Stimulated activated CD8-positive, alpha-beta memory T cell treated with anti-CD3 and anti-CD28 coated beads, Interleukin-7, amount 100 ng/mL, for 1 hour (primary cell): ENCODE measurements around the gene CHD2.
"Not testable (repeated sequence)": the region's sequence is repeated elsewhere in the genome, so short reads cannot be mapped to it uniquely, and the experiment has no call there.

Source experiments
- DNase-seq, 2 donors: peaks; one replicate each; pipeline ENCODE4 v3.0.0-alpha.2; 2020; ENCODE audit warnings: low read depth in 2 of 2

The CHD2 gene

DNA sequence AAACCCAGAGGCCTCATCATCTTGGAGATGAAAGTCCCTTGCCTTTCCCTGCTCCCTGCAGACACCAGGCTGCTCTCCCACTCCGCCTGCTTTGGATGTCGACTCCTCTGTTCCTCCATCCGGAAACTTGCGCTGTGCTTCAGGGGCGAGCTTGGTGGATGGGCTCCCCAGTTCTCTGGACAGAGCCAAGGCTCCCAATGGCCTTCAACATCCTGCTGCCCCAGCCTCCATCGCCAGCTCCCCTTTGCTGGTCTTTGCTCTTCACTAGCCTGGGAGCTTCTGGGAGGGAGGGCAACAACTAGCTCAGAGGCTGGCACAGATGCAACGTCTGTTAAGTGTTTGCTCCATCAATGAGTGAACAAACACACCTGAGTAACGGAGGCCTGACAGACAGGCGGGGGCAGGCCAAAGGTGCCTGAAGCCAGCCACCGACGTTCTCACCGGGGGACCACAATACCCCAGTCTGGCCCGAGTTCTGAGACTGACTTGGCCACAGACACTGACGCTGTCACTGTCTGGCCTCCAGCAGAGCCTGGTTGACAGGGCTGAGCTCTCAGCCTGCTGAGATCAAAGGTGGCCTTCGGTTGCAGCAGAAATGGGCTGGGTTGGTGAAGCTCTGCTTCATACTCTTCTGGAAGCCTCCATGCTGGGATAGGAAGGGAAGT is 149.9 kb downstream of the CHD2 start:
- no peak for DNase-seq

- no peak for DNase-seq
These were observed 150.5 kb downstream of the CHD2 start for GRCh38 chr15:93050648-93051047.

DNA sequence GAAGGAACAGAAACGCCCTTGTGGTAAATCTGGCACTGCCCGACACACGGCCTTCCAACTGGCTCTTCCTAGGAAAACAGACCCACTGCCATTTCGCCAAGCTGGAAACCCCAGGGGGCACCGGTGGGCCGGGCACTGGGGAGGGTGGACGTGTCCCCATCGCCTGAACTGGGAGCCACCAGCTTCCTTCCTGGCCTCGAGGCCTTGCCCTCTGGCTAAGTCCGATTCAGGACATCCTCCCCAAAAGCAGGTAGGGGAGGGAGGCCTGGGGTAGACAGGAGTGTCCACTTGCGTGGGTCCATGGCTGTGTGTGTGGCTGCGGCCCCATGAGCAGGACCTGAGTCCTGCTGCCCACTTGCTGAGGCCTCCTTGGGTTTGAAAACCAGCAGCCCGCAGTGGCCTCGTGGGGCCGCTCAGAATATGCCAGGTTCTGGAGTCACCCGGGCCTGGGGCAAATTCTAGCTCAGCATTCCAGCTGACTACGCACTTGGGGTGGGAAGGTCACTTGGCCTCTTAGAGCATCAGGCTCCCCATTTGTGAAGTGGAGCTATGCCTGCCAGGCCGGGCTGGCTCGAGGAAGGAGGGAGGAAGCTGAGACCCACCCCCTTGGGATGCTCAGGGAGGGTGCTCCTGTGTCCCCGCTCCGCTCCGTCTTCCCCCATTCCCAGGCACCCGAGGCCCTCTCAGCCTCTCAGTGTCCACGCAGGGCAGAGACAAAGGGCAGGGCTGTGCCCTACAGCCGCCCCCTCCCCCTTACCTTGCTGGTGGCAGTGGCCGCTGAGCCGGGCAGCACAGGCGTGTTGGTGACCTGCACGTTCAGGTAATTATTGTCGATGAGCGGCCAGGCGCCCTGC is 151.3 kb downstream of the CHD2 start:
- no peak for DNase-seq

GRCh38 chr15:93052090-93052879 is 152.2 kb downstream of the CHD2 start:
- no peak for DNase-seq

DNA sequence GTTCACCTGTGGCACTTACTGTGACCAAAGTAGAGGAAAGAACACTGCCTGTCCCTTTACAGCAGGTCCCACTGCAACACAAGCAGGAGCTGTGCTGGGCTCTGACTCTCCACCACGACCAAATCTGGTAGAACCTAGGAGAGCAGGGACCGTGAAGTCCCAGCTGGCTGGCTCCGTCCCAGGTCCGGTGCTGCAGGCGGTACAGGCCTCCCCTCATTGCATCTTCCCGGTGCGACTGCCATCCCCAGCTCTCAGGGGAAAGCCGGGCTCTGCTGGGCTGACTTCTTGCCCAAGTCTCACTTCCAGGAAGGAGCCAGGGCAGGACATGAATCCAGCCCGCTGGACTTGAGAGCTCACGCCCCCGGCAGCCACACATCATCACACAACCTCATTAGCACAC is 155.1 kb downstream of the CHD2 start:
- no peak for DNase-seq

DNA sequence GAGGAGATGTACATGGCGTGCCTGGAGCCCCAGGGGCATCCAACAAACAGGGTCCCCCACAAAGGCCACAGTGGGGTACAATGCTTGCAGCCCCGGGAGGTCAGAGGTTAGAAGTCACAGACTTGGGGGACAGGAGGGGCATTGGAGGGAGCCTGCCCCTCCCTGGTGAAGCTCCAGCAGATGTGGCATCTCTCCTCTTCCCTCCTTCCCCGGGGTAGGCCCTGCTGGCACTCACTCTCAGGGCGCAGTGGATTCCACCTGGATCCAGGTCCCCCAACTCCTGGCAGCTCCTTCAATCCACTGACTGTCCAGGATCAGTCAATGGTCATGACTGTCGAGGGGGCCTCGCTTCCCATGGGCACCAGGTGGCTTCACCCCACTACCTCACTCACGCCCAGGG is 156.7 kb downstream of the CHD2 start:
- DNase-seq = no peak

DNA sequence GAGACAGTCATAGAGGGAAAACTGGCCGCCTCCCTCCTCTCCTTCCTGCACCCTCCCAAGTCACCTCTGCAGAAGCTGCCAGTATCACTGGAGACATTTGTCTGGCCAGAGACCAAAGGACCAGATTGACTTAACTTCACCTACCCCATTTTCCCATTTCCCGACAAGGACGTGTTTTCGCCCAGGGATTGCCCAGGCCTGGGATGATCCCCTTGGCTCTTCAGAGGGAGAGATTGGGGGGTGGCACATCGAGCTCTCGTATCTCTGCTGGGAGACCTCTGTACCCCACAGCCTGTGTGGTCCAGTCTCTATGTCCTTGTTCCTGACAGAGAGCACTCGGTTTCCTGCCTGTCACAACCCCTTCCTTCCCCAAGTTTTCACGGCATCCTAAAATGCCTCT is 157.5 kb downstream of the CHD2 start:
- DNase-seq = no peak

DNA sequence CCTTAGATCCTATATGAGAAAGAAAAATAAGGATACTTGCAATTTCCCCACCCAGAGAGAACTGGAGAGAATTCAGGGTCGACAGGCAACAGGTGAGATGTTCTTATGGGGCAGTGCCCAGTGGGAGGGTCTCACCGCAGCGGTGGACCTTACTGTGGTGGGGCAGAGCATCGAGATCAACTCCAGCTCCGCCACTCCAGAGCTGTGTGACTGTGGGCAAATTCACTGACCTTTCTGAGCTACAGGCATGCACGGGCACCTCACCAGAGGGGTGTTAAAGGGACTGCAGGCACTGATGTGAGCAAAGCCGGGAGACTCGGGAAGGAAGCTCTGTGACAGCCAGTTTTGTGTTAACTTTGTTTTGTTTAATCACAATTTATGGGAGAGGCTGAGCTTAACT is 158.0 kb downstream of the CHD2 start:
- no peak for DNase-seq

- DNase-seq = no peak
These were observed 158.8 kb downstream of the CHD2 start for GRCh38 chr15:93058904-93059427.

- DNase-seq = no peak
These were observed 159.3 kb downstream of the CHD2 start for GRCh38 chr15:93059442-93059841.

- no peak for DNase-seq
These were observed 160.5 kb downstream of the CHD2 start for GRCh38 chr15:93060336-93061248.

DNA sequence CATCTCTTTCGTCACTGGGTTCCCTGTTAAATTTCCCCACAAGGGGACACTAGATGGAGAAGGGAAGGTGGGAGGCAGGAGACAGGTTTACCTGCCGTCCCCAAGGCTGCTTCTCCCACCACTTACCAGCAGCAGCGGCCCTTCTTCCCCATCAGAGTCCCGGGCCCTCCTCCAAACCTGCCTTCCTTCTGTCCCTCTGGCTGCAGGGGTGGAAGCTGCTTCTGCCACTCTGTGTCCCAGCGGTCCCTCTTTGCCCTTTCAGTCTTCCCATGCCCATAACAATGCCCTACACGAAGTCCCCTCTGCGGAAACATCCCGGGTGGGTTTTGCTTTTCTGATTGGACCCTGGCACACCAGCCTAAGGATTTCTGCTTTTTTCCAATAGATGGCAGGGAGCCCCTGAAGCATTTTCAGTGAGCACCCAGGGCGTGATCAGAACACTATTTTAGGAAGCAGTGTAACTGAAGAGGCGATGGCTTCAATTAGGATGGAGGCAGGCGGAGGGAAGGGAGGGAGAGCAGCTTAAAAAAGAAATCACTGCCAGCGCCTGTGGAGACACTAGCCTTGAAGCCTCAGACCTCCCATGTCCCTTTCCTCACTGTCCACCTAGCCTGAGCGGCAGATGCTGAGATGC is 162.6 kb downstream of the CHD2 start:
- DNase-seq = not testable (repeated sequence)

DNA sequence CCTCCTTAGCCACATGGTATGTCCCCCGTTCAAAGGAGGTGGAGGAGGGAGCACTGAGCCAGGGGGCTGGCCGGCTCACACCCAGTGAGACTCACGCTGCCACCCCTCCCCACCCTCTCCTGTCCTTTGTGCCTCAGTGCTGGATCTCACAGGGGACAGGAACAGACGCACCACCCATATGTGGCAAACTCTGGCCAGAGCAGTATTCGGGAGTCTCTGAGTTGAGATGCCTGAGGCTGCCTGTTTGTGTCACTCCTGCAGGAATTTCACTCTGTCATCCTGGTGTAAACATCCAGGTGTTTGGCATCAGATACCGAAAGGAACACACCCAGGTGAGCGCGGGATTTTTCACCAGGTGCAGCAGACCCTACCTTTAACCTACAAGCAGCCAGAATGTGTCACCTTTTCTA is 163.1 kb downstream of the CHD2 start:
- DNase-seq = no peak

DNA sequence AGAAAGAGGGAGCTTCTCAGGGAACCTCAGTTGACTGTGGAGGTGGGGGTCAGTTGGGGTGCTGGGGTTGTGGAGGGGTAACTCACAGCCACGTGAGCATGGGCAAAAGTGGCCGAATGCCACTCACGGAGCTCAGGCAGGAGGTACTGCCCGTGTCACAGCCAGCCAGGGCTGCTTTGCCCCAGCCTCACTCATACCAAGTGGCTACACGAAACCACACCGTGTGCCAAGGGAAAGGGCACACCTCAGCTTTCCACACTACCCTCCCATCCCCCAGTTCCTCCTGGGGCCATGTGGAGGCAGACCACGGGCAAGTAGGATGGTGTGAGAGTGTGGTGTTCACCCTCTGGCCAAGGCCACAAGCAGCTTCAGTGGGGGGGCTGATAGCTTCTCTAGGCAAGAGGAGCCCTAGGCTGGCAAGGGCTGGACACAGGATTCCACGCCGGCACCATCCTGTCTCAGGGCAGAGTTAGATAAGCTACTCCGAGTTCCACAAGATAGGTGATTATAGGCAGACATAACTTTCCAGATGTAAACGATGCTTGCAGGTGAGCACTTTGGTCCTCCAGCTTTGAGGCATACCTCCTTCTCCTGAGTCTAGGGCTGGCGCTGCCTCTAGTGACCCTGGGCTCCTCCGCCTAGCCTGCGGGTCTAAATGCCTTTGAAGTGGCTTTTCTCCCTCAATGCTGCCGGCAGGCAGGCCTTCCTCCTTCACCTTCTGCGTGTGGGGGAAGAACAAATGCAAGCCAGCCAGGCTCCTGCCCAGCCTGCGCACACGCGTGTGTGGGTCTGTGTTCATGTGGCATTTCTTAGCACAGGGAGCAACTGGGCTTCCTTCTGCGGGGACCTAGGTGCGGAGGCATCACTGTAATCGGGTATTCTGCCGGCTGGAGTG is 163.9 kb downstream of the CHD2 start:
- DNase-seq = no peak

DNA sequence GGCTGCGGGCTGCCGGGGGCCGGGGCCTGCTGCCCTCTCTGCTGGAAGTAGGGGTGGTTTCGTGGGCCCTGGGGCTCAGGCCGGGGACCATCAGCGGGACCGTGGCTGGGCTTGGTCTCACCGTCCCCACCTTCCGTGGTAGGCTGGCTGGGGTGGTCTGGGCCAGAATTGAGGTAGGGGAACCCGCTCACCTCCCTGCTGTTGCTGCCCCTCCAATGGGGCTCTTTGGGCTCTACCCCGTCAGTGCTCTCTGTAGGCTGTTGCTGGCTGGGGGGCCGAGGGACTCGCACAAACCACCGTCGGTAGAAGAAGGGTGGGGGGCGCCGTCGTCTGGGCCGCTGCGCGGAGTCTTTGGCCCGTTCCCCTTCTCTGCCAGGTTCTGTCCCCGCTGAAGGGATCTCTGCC is 165.5 kb downstream of the CHD2 start:
- no peak for DNase-seq

- no peak for DNase-seq
These were observed 166.1 kb downstream of the CHD2 start for GRCh38 chr15:93066224-93066681.

GRCh38 chr15:93066834-93067648 is 166.9 kb downstream of the CHD2 start:
- DNase-seq = no peak

GRCh38 chr15:93067649-93068085 is 167.5 kb downstream of the CHD2 start:
- no peak for DNase-seq
